ENCODE data around the gene TRUB2.

The TRUB2 gene

GRCh38 chr9:128370367-128370751, 48.1 kb upstream of the TRUB2 start:
- H3K79me2 ChIP-seq (ENCODE audit: insufficient read depth, low read length), result peaks cover 38% of the 10 kb centered on the region
- H3K27ac ChIP-seq (ENCODE audit: low read depth, low read length), result no peak overlapping the region
- peak overlapping the region; percentile 81 for H2AFZ ChIP-seq (ENCODE audit: low read depth, low read length, severe bottlenecking)
- H3K27me3 ChIP-seq (ENCODE audit: low read length), result no peaks in the 10 kb centered on the region
- H3K9ac ChIP-seq (ENCODE audit: low read length), result peak overlapping the region; percentile 90
- no peaks in the 10 kb centered on the region for H4K20me1 ChIP-seq (ENCODE audit: low read depth, low read length)
- H3K9me3 ChIP-seq (ENCODE audit: insufficient read depth, low read length), result no peaks in the 10 kb centered on the region
- no peaks in the 10 kb centered on the region for H3K9me2 ChIP-seq (replicated peaks; ENCODE audit: insufficient read depth, low read length)
- no peaks in the 10 kb centered on the region for H3F3A ChIP-seq (ENCODE audit: insufficient read depth)
- no peak for TF ChIP-seq CTCF (IDR thresholded peaks at IDR 0.05; ENCODE audit: insufficient read depth, low read length, poor library complexity, severe bottlenecking)
- TF ChIP-seq EZH2phosphoT487 (conservative IDR thresholded peaks at IDR 0.05; ENCODE audit: low read length), result no peak
- no peaks in the 10 kb centered on the region for H3K36me3 ChIP-seq (ENCODE audit: low read length)
- peak overlapping the region; percentile 84 for H3K4me2 ChIP-seq (ENCODE audit: low read depth, low read length, poor library complexity, severe bottlenecking)
- peak overlapping the region; percentile 99 for H3K4me3 ChIP-seq (ENCODE audit: insufficient read depth, low read length, poor library complexity, severe bottlenecking)

DNA sequence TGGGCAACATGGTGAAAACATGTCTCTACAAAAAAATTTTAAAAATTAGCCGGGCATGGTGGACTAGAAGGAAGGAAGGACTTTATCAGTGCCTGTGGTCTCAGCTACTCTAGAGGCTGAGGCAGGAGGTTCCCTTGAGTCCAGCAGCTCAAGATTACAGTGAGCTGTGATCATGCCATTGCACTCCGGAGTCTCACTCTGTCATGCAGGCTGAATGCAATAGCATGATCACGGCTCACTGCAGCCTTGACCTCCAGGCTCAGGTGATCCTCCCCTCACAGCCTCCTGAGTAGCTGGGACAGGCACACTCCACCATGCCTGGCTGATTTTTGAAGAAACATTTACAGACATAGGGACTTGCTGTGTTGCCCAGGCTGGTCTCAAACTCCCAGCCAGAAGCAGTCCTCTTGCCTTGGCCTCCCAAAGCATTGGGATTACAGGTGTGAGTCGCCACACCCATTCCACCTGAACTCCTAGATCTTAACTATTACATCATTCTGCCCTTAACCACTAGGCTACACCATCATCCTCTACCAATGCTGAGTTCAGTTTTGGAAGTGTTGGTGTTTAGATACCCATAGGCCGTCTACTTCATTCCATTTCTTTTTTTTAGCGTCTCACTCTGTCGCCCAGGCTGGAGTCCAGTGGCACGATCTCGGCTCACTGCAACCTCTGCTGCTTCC, 46.9 kb upstream of the TRUB2 start:
- Histone ChIP-seq H4K20me1 (ENCODE audit: low read depth, low read length) (no peaks in the 10 kb centered on the region), H3K27me3 (ENCODE audit: low read length) (no peaks in the 10 kb centered on the region), H3K27ac (ENCODE audit: low read depth, low read length) (no peak overlapping the region), H3K36me3 (ENCODE audit: low read length) (no peaks in the 10 kb centered on the region), H3K4me2 (ENCODE audit: low read depth, low read length, poor library complexity, severe bottlenecking) (no peak overlapping the region), H3K9me2 (replicated peaks; ENCODE audit: insufficient read depth, low read length) (no peaks in the 10 kb centered on the region), H3K79me2 (ENCODE audit: insufficient read depth, low read length) (peaks cover 28% of the 10 kb centered on the region), H3K9me3 (ENCODE audit: insufficient read depth, low read length) (no peaks in the 10 kb centered on the region), H2AFZ (ENCODE audit: low read depth, low read length, severe bottlenecking) (no peak overlapping the region), H3F3A (ENCODE audit: insufficient read depth) (no peaks in the 10 kb centered on the region), H3K4me3 (ENCODE audit: insufficient read depth, low read length, poor library complexity, severe bottlenecking) (no peak overlapping the region), H3K9ac (ENCODE audit: low read length) (no peak overlapping the region)
- TF ChIP-seq EZH2phosphoT487 (conservative IDR thresholded peaks at IDR 0.05; ENCODE audit: low read length) (no peak), CTCF (IDR thresholded peaks at IDR 0.05; ENCODE audit: insufficient read depth, low read length, poor library complexity, severe bottlenecking) (no peak)

GRCh38 chr9:128365525-128365924, 43.3 kb upstream of the TRUB2 start:
- no peaks in the 10 kb centered on the region for H4K20me1 ChIP-seq (ENCODE audit: low read depth, low read length)
- no peaks in the 10 kb centered on the region for H3K27me3 ChIP-seq (ENCODE audit: low read length)
- no peaks in the 10 kb centered on the region for H3K9me3 ChIP-seq (ENCODE audit: insufficient read depth, low read length)
- H3K4me3 ChIP-seq (ENCODE audit: insufficient read depth, low read length, poor library complexity, severe bottlenecking), result no peak overlapping the region
- H3F3A ChIP-seq (ENCODE audit: insufficient read depth), result no peaks in the 10 kb centered on the region
- TF ChIP-seq EZH2phosphoT487 (conservative IDR thresholded peaks at IDR 0.05; ENCODE audit: low read length) (no peak), CTCF (IDR thresholded peaks at IDR 0.05; ENCODE audit: insufficient read depth, low read length, poor library complexity, severe bottlenecking) (no peak)
- H3K79me2 ChIP-seq (ENCODE audit: insufficient read depth, low read length), result no peaks in the 10 kb centered on the region
- H3K4me2 ChIP-seq (ENCODE audit: low read depth, low read length, poor library complexity, severe bottlenecking), result no peak overlapping the region
- no peaks in the 10 kb centered on the region for H3K9me2 ChIP-seq (replicated peaks; ENCODE audit: insufficient read depth, low read length)
- H3K36me3 ChIP-seq (ENCODE audit: low read length), result no peaks in the 10 kb centered on the region
- H3K9ac ChIP-seq (ENCODE audit: low read length), result no peak overlapping the region
- H2AFZ ChIP-seq (ENCODE audit: low read depth, low read length, severe bottlenecking), result no peak overlapping the region
- no peak overlapping the region for H3K27ac ChIP-seq (ENCODE audit: low read depth, low read length)
